GM21825 (cell line): ENCODE data around the gene MTHFD1L.
"Not testable (repeated sequence)": the region's sequence is repeated elsewhere in the genome, so short reads cannot be mapped to it uniquely, and the experiment has no call there.

Experiments
- ATAC-seq: cut with Tn5 transposase; IDR thresholded peaks from one replicate; pipeline ENCODE4 v1.9.1; 2021; ENCODE audit warnings: mild to moderate bottlenecking, moderate library complexity; ENCODE audit not compliant: unreplicated experiment

MTHFD1L gene

DNA sequence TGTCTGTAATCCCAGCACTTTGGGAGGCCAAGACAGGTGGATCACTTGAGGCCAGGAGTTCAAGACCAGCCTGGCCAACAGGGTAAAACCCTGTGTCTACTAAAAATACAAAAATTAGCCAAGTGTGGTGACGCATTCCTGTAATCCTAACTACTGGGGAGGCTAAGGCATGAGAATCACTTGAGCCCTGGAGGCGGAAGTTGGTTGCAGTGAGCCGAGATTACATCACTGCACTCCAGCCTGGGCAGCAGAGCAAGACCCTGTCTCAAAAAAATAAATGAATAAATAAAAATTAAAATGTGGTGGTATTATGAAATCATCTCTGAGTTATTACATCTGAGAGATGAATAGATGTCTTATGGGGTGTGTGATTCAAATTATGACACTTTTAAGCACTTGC lies 247.4 kb downstream of the MTHFD1L start:
- not testable (repeated sequence) for ATAC-seq

DNA sequence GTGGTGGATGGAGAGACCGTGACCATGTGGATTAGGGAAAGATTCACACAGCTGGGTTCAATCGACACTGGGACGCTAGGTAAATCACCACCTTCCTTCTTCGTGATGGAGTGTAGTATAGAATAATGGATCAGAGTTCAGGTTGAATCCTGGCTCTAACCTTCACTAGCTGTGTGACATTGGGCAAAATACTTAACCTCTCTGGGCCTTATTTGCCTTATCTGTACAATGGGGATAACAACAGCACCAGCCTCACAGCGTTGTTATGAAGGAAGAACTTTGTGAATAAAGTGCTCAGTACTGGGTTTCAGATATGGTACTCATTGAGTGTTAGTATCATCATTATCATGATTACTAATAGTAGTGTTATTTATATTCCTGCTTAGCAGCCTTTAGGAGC lies 248.1 kb downstream of the MTHFD1L start:
- no peak for ATAC-seq

DNA sequence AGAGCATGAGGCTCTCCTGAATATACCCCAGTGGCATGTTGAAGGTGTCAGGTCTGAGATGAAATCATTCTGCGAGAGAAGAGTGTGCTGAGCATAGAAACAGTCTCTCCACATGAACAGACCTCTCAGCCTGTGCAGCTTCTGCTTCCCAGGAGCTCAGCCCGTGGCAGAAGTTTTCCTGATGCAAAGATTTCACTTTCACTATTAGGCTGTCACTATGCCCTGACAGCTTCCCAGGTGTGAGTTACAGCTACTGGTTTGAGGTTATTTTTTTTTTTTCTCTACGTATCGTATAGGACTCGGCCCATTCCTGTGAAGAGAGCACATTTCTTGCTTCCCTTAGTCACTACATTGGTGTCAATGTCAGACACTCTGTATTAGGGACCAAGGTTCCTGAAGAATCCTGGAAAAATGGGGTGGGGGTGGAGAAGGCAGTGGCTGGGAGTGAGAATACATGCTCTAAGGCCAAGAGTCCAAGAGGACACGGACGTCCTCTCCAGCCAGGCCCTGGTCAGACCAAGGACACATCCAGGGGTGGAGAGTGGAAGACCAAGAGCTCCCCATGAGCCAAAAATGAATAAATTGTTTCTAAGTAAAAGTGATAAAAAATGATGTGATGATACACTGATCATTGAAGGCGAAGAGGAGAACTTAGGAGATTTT lies 253.1 kb downstream of the MTHFD1L start:
- no peak for ATAC-seq

DNA sequence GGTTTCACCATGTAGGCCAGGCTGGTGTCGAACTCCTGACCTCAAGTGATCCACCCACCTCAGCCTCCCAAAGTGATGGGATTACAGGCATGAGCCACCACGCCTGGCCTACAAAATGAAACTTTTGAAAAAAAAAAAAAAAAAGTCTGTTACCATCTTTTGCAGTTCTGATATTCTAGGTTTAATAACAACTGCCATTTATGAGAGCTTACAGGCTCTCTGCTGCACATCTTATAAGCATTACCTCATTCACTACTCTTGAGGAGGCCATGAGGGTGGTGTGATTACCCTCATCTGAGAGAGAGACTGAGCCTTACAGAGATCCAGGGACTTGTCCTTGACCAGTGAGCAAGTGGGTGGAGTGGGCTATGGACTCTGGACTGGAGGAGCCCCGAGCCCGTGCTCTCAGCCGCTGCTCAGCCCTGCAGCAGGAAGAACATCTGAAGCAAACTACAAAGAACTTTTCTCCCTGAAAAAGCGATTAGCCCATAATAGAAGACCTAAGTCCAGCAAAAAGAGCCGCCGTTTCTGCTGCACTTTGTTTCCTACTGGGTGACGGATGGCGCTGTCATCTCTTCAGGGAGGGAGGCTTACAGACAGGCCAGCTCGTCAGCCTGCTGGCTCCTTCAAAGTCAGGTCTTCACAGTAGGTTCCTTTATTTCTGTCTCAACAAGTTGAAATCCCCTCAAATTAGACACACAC lies 254.5 kb downstream of the MTHFD1L start:
- no peak for ATAC-seq

DNA sequence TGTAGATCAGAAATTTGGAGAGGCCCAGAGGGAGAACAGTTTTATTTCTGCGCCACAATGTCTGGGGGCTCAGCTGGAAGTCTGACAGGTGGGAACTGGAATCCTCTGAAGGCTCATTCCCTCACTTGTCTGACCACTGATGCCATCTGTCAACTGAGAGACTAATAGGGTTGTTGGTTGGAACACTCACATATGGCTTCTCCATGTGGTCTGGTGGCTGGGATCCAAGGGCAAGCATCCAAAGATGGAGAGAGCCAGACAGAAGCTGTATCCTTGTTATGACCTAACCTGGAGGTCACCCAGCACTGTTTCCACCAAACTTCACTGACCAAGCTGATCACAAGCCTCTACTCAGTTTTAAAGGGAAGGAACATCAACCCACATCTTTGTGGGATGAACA lies 256.4 kb downstream of the MTHFD1L start:
- no peak for ATAC-seq

DNA sequence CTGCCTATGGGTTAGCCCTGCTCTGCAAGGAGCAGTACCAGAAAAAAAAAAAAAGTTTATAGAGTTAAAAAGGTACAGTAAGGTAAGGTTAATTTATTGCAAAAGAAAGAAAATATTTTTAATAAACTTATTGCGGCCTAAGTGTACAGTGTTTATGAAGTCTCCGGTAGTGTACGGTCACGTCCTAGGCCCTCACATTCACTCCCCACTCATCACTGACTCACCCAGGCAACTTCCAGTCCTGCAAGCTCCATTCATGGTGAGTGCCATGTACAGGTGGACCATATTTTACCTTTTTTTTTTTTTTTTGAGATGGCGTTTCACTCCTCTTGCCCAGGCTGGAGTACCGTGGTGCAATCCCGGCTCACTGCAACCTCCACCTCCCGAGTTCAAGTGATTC lies 258.1 kb downstream of the MTHFD1L start:
- ATAC-seq = not testable (repeated sequence)

DNA sequence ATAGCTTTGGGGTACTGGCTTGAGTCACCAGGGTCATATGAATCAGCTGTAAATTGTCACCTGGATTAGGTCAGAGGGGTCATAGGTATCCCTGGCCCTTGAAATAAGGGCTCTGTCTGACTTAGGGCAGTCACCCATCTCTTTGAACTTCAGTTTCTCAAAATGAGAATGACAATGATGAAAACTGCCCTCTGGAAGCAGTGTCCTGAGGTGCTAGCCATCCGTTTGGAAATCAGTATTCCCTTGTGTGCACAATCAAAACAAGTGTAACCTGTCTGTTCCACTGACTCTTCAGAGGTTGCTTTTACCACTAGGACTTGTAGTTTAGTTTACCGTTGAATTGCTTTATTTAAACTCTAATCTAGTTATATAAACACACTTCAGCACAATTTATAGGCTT lies 259.7 kb downstream of the MTHFD1L start:
- ATAC-seq = not testable (repeated sequence)

DNA sequence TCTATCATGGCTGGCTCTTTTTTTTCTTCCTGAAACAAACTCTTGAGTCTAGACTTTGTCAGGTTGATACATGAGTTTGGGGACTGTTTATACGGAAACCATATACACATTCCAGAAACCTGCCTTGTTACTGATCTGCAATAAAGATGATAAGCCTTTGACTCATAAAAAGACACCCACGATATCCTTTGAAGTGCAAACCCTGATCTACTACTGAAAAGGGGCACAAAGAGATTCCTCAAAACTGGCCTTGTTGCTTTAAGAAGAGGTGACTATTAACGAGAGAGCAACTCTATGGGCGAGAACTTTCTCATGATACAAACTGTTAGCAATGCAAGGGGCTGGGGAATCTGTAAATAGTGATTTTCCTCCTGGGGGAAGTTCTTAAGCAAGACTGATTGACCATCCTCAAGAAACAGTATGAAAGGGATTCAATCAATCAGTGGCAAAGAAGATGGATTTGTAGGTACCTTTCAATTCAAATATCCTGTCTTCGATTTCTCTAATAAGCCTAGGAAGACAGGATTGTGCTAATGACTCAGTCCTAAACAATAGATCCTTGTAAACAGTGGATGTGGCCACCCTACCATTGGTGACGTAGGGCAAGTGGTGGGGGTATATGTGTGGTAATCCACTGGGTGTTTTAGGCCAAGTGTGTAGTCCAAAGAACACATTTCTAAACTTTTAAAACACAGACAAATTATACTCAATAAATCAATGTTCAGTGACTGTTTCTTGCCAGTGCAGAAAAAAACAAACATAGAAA lies 260.3 kb downstream of the MTHFD1L start:
- not testable (repeated sequence) for ATAC-seq

DNA sequence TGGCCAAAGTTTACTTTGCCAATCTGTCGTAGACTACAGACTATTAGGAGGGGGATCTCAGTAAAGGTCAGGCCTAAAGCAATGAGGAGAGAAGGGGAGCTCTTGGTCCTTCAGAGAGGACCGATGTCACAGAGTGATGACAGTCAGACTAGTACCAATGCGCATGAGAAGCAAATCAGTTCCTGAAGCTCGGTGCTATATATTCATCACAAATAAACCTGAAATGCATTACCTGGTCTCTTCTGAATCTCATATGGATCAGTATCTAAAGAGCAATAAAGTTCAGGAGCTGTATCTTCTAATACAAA lies 260.9 kb downstream of the MTHFD1L start:
- ATAC-seq = not testable (repeated sequence)

DNA sequence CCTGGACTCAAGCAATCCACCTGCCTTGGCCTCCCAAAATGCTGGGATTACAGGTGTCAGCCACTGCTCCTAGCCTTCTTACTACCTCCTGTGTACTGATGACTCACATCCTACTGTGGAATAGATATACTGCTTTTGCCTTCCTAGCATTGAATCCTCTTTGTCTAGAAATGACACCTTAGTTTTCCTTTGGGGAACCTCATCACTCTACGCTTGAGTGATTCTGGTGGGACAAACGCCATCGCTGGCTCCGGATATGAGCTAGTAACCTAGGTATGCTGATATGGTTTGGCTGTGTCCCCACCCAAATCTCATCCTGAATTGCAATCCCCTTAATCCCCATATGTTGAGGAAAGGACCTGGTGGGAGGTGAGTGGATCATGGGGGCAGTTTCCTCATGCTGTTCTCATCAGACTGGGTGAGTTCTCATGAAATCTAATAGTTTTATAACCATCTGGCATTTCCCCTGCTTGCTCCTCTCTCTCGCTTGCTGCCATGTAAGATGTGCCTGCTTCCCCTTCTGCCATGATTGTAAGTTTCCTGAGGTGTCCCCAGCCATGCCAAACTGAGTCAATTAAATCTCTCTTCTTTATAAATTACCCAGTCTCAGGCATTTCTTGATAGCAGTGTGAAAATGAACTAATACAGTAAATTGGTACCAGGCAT lies 261.8 kb downstream of the MTHFD1L start:
- ATAC-seq = not testable (repeated sequence)

DNA sequence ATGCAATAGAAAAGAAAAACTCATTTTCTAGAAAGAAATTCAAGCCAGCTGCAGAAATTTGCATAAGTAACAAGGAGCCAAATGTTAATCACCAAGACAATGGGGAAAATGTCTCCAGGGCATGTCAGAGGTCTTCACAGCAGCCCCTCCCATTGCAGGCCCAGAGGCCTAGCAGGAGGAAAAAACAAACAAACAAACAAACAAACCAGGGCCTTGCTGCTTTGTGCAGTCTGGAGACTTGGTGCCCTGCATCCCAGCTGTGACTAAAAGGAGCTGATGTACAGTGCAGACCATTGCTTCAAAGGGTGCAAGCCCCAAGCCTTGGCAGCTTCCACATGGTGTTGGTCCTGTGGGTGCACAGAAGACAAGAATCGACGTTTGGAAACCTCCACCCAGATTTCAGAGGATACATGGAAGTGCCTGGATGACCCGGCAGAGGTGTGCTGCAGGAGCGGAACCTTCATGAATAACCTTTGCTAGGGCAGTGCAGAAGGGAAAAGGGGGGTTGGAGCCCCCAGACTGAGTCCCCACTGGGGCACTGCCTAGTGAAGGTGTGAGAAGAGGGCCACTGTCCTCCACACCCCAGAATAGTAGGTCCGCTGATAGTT lies 263.4 kb downstream of the MTHFD1L start:
- no peak for ATAC-seq

DNA sequence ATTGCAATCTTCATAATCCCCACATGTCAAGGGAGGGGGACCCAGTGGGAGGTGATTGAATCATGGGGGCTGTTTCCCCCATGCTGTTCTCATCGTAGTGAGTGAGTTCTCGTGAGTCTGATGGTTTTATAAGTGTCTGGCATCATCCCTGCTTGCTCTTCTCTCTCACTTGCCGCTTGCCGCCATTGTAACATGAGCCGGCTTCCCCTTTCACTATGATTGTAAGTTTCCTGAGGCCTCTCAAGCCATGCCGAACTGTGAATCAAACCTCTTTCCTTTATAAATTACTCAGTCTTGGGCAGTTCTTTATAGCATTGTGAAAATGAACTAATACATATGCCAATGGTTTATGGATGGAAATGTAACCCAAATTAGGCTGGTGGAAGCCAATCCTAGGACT lies 264.8 kb downstream of the MTHFD1L start:
- no peak for ATAC-seq

DNA sequence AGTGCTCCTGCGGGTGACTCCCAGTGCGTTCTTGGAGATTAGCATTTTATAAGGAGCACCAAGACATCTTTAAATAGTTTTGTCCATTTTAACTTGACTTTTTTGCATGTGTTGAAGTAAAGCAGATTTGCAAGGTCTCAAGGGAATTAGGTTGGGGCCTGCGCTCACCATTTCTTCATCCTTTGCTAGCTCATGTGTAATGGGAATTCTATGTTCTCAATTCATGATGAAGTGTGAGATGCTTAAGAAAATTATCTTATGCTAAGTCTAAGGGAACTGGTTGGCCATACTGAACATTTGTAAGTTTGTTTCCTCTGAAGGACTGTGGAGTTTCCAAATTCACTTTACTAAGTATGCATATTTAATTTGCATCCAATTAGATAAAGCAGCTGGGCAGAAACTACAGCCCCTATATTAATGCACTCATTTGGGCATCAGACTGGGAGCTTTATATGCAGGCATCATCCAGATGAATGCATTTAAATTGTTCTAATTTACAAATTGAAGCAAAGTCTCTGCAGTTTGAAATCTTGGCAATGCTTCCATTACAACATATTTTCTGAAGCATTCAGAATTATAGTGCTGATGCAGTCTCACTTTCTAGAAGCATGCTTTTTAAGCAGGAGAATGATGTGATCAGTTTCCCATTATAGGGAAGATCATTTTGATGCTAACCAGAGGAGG lies 266.0 kb downstream of the MTHFD1L start:
- no peak for ATAC-seq

DNA sequence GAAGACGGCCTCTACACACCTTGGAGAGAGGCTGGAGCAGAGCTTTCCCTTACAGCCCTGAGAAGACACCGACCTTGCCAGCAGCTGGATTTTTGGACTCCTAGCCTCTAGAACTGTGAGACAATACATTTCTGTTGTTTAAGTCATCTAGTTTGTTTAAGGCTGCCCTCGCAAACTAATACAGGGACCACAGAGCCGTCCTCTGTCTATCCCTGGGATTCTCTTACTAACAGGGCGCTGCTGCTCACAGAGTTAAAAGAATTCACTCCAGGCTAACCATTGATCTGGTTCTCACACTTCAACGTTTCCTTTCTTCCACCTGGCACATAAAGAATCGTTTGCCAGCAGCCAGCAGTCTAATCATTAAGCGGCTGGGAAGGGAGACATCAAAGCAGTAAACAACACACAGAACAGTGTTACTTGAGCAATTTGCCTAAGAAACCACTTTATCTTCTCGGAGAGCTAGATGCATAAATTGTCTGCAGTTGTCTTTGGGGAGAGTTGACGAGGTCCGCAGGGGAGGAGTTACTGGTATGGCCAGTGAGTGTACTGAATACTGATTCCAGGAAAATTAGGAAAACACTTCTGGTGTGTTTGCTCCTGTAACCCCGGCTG lies 270.7 kb downstream of the MTHFD1L start:
- ATAC-seq = no peak

DNA sequence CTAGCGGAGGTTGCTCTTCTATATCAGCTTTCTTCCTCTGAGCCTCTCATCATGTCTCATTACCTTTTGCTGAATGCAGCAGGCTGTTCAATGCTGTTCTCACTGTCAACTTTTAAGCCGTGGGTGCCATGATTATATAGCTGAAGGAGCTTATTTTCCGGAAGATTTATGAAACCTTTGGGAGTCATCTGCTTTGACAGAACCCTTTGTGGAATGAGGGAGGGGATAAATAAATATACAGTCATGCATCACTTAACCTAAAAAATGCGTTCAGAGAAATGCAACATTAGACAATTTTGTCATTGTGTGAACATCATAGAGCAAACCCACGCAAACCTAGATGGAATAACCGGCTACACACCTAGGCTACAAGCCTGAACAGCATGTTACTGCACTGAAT lies 272.0 kb downstream of the MTHFD1L start:
- no peak for ATAC-seq

DNA sequence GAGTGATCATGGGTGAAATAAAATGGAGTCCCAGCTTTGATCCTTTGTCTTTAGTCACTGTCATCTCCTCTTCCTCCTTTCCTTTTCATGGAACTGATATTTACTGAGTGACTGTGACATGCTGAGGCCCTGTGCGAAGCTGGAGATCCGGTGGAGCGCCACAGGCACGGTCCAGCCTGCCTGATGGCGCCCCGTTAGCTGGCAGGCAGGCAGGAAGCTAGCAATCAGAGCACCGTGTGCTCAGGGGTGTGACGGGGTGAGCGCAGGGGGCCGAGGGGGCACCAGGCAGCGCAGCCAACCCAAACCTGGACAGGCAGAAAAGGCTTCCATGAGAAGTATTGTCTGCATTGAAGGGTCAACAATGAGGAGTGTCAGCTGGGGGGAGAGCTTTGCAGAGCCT lies 274.0 kb downstream of the MTHFD1L start:
- ATAC-seq = no peak

DNA sequence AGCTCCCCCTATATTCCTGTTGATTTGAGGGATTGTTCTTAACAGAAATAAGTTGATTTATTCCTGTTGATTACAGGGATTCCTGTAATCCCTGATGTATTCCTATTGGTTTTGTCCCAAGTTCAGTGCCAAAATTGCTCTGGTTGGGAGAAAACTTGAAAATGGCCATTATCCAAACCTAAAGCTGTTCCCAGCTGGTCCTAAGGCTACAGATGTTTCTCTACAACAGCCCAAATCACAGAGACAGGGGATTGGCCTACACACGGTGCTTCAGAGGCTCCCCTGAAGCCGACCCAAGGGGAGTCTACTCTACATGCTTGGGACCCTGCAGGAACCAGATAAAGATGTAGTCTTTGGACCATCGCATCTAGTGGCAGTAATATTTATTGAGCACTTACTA lies 275.3 kb downstream of the MTHFD1L start:
- no peak for ATAC-seq

DNA sequence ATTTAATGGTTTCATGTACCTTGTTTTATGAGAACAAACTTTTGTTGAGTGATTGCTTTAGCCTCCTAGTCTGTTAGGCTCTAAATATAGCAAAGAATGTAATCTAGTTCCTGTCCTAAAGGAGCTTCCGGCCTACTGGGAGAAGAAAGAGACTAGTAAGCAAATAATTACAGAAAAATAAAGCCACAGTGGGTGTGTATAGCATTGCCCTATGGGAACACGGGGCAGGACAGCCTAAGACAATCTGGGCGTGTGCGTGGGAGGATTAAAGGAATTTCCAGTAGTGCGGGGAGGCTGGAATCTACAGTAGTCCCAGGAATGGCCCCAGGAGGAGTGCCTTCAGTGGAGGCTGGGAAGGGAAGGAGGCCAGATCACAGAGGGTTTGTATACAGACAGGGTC lies 276.2 kb downstream of the MTHFD1L start:
- ATAC-seq = no peak

DNA sequence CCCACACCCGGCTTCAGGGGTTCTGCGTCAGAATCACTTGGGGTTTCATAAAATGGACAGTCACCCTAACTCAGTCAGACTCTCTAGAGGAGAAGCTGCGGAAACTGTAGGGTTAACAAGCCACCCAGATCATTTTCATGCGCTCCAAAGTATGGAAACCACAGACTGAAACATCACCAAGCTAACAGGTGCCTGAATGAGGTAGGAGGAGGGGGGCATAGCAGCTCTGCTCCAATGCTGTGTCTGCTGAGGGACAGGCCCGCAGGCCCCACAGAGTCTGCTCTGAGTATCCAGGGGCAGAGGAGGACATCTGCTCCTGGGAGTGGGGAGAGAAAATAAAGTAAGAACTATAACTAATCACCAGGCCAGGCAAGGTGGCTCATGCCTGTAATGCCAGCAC lies 277.2 kb downstream of the MTHFD1L start:
- no peak for ATAC-seq

DNA sequence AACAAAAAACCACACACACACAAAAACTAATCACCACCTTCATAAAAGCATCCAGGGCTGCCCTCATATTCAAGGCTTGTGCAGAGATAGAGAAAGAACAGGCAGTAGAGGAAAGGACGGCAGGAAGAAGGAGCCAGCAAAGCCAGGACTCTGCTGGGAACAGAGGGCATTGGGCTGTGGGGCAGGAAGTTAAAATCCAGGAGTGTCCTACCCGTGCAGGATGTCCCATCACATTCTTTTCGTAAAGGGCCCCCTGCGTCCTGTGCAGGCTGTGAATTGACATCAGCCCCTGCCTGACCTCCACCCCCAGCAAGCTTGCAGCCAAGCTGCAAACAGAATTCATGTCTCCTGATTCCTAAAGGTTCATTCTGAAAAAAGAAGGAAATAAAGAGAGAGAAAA lies 277.8 kb downstream of the MTHFD1L start:
- no peak for ATAC-seq
